Measurements from ENCODE around the gene GYS1.

DNA sequence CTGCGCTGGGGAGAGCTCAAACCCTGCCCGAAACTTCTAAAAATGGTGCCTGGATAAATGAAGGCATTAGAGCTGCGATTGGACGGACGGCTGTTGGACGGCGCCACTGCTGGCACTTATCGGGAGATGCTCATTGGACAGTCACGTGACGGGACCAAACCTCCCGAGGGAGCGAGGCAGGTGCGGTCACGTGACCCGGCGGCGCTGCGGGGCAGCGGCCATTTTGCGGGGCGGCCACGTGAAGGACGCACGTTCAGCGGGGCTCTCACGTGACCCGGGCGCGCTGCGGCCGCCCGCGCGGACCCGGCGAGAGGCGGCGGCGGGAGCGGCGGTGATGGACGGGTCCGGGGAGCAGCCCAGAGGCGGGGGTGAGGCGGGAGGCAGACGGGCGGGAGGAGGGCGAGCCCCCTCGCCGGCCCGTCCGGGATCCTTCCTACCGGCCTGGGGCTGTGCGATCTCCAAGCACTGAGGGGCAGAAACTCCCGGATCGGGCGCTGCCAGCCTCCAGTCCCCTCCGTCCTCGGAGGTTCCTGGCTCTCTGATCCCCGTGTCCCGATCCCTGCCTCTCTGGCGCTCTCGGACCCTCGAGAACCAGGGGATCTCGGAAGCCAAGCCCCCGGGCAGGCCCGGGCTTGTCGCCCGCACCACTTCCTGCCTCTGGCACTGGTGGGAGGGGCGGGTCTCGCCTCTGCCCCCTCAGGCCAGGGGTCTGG lies 38.4 kb downstream of the GYS1 start, which contains the start of gene BAX:
- TF ChIP-seq, protein P1, sequence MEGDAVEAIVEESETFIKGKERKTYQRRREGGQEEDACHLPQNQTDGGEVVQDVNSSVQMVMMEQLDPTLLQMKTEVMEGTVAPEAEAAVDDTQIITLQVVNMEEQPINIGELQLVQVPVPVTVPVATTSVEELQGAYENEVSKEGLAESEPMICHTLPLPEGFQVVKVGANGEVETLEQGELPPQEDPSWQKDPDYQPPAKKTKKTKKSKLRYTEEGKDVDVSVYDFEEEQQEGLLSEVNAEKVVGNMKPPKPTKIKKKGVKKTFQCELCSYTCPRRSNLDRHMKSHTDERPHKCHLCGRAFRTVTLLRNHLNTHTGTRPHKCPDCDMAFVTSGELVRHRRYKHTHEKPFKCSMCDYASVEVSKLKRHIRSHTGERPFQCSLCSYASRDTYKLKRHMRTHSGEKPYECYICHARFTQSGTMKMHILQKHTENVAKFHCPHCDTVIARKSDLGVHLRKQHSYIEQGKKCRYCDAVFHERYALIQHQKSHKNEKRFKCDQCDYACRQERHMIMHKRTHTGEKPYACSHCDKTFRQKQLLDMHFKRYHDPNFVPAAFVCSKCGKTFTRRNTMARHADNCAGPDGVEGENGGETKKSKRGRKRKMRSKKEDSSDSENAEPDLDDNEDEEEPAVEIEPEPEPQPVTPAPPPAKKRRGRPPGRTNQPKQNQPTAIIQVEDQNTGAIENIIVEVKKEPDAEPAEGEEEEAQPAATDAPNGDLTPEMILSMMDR (IDR thresholded peaks at IDR 0.05 in 4 of 5, conservative IDR thresholded peaks at IDR 0.05 in 1 of 5), result peak in 2 of 5 experiments; percentile 71 to 74
- peak; percentile 74 to 84 for TF ChIP-seq POLR2A (IDR thresholded peaks at IDR 0.05)

Measured in gastrocnemius medialis (tissue), 4 donors.